HG03571 (cell line): ENCODE measurements around the gene PACS2.

Experiments used
- ATAC-seq: cut with Tn5 transposase; IDR thresholded peaks from one replicate; pipeline ENCODE4 v1.9.1; 2021; ENCODE audit not compliant: unreplicated experiment

Gene PACS2

GRCh38 chr14:105436891-105437722 lies 122.6 kb downstream of the PACS2 start:
- ATAC-seq: no peak

GRCh38 chr14:105437723-105438500 lies 123.4 kb downstream of the PACS2 start:
- no peak for ATAC-seq

GRCh38 chr14:105439179-105439578 lies 124.6 kb downstream of the PACS2 start:
- ATAC-seq: no peak

GRCh38 chr14:105439710-105440553 lies 125.4 kb downstream of the PACS2 start:
- no peak for ATAC-seq

DNA sequence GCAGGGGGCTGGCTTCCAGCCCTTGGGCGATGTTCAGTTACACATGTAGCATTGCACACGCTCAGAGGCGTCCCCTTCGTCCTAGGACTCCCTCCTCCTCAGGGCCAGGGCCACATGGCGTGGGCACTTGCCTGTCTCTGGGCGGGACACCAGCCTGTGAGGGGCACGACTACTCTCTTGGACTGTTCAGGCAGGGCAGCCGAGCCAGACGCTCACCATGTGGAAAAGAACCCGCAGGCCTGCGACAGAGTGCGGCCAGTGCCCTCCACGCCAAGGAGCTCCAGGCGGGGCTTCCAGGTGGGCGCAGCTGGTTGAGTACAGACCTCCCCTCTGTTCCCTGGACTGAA lies 126.0 kb downstream of the PACS2 start:
- ATAC-seq: no peak

- ATAC-seq: no peak
These were observed 126.4 kb downstream of the PACS2 start for GRCh38 chr14:105440992-105441391.

DNA sequence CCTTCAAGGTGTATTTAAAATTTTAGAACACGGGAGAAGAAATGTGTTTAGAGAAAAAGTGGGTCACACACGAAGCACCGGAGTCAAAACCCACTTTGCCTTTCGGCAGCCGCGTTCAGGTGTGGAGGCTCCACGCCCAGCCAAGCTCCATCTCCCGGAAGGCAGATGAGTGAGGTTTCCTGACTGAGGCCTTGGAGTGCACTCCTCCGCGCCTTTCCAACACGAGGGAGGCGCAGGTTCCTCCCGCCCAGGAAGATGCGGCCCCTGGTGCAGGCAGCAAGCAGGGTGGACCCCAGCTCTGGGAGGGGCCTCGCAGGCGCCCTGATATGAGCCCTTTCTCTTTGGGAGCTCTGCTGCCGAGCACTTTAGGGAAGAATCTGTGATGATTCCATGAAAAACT lies 127.6 kb downstream of the PACS2 start:
- ATAC-seq: no peak

DNA sequence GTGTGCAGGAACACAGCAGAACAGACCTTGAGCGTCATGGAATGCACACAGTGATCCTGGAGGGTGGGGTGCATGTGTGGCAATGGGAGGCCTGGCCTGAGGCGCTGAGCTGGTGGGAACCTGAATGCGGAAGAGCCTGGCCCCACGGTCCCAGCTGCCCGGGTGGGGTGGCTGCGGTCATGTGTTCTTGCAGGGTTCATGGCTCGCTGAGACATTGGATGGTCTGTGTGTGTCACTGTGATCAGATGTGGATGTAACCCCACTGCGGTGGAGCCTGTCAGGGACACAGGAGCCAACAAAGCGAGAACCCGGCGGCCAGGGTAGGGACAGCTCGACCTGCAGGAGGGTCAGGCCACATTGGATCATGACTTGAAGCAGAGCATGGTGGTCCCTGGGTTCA lies 128.3 kb downstream of the PACS2 start:
- ATAC-seq: no peak

DNA sequence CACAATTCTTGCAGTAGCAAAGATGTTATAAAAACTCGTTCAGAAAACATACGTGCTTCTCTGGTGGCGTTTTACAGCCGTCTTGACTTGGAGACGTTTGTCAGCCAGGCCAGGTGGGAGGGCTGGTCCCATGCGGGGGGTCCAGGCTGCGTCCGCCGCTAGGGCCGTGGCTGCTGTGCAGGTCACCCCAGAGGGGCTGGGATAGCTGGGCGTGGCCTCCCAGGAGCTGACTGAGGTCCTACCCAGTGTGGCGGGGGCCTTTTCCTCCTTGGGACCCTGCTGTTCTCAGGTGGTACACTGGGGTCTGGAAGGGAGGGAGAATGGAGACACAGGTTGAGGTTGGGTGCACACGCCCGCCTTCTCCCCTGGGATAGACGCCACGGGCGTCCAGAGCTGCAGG lies 130.3 kb downstream of the PACS2 start:
- ATAC-seq: no peak

- no peak for ATAC-seq
These were observed 130.7 kb downstream of the PACS2 start for GRCh38 chr14:105445290-105445689.

GRCh38 chr14:105445901-105446845 lies 131.6 kb downstream of the PACS2 start:
- ATAC-seq: no peak

DNA sequence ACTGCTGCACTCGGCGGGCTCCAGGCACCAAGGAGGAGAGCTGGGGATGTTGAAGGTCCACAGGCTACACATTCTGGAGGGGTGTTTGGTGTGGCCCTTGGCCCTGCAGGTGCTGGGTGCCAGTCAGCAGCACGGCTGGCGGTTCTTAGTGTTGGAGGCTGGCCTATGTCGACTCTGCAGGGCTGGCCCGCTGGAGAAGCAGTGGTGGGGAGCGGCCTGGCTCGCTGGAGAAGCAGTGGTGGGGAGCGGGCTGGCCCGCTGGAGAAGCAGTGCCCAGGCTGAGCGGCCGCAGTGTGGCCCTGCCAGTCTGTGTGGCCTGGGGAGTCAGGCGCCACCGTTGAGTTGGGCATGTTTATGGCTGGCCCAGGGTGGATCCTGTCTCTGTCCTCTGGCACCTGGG lies 132.4 kb downstream of the PACS2 start:
- ATAC-seq: no peak
